NB4 (cell line): ENCODE data around the gene LONRF2.

ENCODE experiments used
- DNase-seq: peaks from one replicate; pipeline ENCODE4 v3.0.0; 2010; ENCODE audit warnings: low read depth
- H3K4me3 ChIP-seq: one replicate; pipeline ENCODE4 v1.5.1; 2011; ENCODE audit warnings: mild to moderate bottlenecking, low read depth, low read length, moderate library complexity
- MYC ChIP-seq: IDR thresholded peaks from 2 replicates; pipeline ENCODE4 v1.6.1; 2011; ENCODE audit warnings: low read depth, low read length
- POLR2A ChIP-seq: IDR thresholded peaks from 2 replicates; pipeline ENCODE4 v1.6.1; 2011; ENCODE audit warnings: mild to moderate bottlenecking; ENCODE audit not compliant: insufficient read length; ENCODE audit errors: extremely low read depth
- TF ChIP-seq, protein P1 (sequence below): IDR thresholded peaks from one replicate; pipeline ENCODE4 v1.5.1; 2012; ENCODE audit warnings: low read depth, low read length
- TF ChIP-seq, protein P2 (sequence below): IDR thresholded peaks from 2 replicates; pipeline ENCODE4 v1.6.1; 2011; ENCODE audit warnings: low read depth, low read length

Gene LONRF2

DNA sequence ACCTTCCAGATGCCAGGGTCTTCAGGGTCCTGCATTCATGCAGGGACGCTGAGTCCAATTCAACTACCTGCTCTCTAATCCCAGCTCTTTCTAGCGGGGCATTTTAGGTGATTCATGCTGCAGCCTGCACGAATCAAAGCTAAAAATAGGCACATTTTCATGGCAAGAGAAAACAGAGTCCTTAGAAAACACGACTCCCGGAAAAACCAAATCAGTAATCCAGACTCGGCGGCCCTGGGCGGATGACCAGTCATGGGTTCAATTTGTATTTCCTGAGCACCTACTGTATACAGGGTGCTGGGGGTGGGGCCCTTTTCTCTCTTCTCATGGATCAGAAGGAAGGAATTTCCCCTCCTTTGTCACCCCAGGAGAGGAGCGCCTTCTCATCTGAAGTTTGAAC lies 64.4 kb downstream of the LONRF2 start:
- H3K4me3 ChIP-seq = no peak overlapping the region
- no peak for TF ChIP-seq POLR2A
- TF ChIP-seq, protein P1, sequence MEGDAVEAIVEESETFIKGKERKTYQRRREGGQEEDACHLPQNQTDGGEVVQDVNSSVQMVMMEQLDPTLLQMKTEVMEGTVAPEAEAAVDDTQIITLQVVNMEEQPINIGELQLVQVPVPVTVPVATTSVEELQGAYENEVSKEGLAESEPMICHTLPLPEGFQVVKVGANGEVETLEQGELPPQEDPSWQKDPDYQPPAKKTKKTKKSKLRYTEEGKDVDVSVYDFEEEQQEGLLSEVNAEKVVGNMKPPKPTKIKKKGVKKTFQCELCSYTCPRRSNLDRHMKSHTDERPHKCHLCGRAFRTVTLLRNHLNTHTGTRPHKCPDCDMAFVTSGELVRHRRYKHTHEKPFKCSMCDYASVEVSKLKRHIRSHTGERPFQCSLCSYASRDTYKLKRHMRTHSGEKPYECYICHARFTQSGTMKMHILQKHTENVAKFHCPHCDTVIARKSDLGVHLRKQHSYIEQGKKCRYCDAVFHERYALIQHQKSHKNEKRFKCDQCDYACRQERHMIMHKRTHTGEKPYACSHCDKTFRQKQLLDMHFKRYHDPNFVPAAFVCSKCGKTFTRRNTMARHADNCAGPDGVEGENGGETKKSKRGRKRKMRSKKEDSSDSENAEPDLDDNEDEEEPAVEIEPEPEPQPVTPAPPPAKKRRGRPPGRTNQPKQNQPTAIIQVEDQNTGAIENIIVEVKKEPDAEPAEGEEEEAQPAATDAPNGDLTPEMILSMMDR = no peak
- TF ChIP-seq, protein P2, sequence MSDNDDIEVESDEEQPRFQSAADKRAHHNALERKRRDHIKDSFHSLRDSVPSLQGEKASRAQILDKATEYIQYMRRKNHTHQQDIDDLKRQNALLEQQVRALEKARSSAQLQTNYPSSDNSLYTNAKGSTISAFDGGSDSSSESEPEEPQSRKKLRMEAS = no peak
- TF ChIP-seq MYC = no peak
- no peak for DNase-seq

DNA sequence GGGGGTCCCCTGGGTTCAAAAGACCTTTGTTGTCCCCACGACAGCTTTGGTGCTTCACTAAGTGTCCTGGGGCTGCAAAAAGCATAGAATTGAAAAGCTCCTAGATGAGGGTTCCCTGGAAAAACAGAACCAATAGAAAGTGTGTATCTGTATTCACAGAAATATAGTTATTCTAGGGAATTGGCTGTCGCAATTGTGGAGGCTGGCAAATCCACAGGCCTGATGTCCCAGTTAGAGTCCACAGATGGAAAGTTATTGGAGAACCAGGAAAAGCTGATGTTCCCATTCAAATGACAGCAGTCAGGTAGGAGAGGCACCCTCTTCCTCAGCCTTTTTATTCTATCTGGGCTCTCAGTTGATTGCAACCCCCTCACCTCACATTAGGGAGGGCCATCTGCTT lies 65.5 kb downstream of the LONRF2 start:
- no peak for DNase-seq
- TF ChIP-seq, protein P1 = no peak
- TF ChIP-seq POLR2A (no peak), MYC (no peak)
- TF ChIP-seq, protein P2 = no peak
- H3K4me3 ChIP-seq = no peak overlapping the region

DNA sequence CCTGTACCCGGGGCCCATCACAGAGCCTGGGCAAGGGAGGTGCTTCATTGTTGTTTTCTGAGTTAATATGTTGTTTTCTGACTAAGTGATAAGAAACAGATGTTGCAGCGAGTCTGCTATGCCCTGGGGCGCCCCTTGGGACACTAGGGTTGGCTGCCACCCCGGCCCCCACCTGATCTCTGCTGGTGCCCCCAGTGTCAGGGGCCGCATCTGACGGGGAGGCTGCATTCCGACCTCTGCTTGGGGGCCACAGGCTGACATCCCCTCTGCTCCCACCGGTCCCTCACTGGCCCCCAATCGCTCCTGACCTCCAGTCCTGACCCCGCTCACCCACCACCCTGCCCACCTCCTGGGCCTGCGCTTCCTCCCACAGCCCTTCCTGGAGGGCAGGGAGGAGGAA lies 65.9 kb downstream of the LONRF2 start:
- no peak for TF ChIP-seq MYC
- no peak for TF ChIP-seq POLR2A
- TF ChIP-seq, protein P1 = no peak
- TF ChIP-seq, protein P2 = no peak
- DNase-seq = no peak
- no peak overlapping the region for H3K4me3 ChIP-seq

DNA sequence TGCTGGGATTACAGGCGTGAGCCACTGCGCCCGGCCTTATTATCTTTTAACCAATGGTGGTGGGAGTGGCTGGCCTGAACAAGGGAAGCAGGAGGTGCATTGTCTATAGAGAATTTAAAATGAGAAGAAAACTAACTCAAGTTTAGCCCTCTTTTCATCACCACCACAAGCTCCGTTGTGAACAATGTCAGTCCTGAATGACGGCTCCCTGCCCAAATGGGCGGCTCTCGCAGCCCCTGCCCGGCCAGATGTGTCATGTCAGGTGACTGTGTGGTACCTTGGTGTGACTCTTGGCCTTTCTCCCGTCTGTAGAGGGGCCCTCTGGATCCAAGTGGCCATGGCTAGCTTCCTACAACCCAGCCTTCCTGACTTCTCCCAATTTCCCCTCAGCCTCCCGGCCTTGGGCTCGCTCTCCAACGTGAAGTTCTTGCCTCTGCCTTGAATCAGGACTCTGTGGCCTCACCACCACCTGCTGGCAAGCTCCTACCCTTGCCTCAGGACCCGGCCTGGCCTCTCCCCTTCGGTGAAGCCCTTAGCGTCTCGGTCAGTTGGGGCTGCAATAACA lies 67.6 kb downstream of the LONRF2 start:
- DNase-seq = no peak
- TF ChIP-seq POLR2A (no peak), MYC (no peak)
- TF ChIP-seq, protein P2 = no peak
- TF ChIP-seq, protein P1 = no peak
- H3K4me3 ChIP-seq = no peak overlapping the region

DNA sequence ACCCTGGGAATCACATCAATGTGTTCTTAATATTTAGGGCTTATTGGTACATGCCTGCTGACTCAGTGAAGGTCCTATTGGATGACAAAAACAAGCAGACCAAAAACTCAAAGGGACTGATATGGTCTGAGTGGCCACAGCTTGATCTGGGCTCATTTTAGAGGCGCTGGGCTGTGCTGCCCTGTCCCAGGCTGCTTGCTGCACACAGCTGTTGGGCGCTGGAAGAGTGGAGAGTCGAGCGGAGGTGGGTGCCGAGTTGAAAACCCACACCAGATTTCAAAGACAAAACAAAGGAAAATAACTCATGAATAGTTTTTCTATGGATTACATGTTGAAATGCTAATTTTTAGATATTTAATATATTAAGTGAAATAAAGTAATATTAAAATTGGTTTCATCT lies 68.5 kb downstream of the LONRF2 start:
- DNase-seq = no peak
- TF ChIP-seq MYC (no peak), POLR2A (no peak)
- TF ChIP-seq, protein P1 = no peak
- TF ChIP-seq, protein P2 = no peak
- H3K4me3 ChIP-seq = no peak overlapping the region
